ENCODE results near the gene DMRT1. TPM values are rescaled to one million over a fixed set of nuclear protein-coding genes. Genes with fewer than 3 reads are reported as not detected.

The DMRT1 gene
- total RNA-seq, 4 donors from 2014 or later = not detected

GRCh38 chr9:843427-843785 is 1.9 kb downstream of the DMRT1 start:
- no peak overlapping the region for H3K4me3 ChIP-seq
- H3K9me3 ChIP-seq = no peaks in the 10 kb centered on the region
- TF ChIP-seq POLR2A (IDR thresholded peaks at IDR 0.05) (no peak), EP300 (IDR thresholded peaks at IDR 0.05) (no peak), CTCF (IDR thresholded peaks at IDR 0.05) (no peak)
- peaks cover 0 to 24% (median 0%) of the 10 kb centered on the region in 4 donors for H3K4me1 ChIP-seq
- no peak for DNase-seq (ENCODE audit: low spot score in 2 of 2)
- no peak overlapping the region for H3K27ac ChIP-seq
- H3K27me3 ChIP-seq = peaks cover 0 to 80% of the 10 kb centered on the region in 2 donors
- 10 to 15% methylated on average over 12 of the region's 12 CpGs for WGBS, 2 donors
- H3K36me3 ChIP-seq = no peaks in the 10 kb centered on the region

- WGBS, 2 donors = 66 to 79% methylated on average over 6 to 7 of the region's 7 CpGs
- DNase-seq (ENCODE audit: low spot score in 2 of 2) = no peak
- Histone ChIP-seq H3K36me3 (no peaks in the 10 kb centered on the region), H3K4me1 (peaks cover 0 to 16% (median 0%) of the 10 kb centered on the region in 4 donors), H3K4me3 (no peak overlapping the region), H3K27ac (no peak overlapping the region), H3K9me3 (no peaks in the 10 kb centered on the region), H3K27me3 (peaks cover 0 to 58% of the 10 kb centered on the region in 2 donors)
- TF ChIP-seq EP300 (IDR thresholded peaks at IDR 0.05) = no peak
- no peak for TF ChIP-seq POLR2A (IDR thresholded peaks at IDR 0.05)
- TF ChIP-seq CTCF (IDR thresholded peaks at IDR 0.05) = no peak
Measured at GRCh38 chr9:846852-847251, 5.4 kb downstream of the DMRT1 start.

GRCh38 chr9:847505-847904 is 6.0 kb downstream of the DMRT1 start:
- TF ChIP-seq CTCF (IDR thresholded peaks at IDR 0.05) (no peak), EP300 (IDR thresholded peaks at IDR 0.05) (no peak), POLR2A (IDR thresholded peaks at IDR 0.05) (no peak)
- H3K36me3 ChIP-seq = no peaks in the 10 kb centered on the region
- H3K4me3 ChIP-seq = no peak overlapping the region
- peaks cover 0 to 51% of the 10 kb centered on the region in 2 donors for H3K27me3 ChIP-seq
- H3K27ac ChIP-seq = no peak overlapping the region
- peaks cover 0 to 11% (median 0%) of the 10 kb centered on the region in 4 donors for H3K4me1 ChIP-seq
- DNase-seq (ENCODE audit: low spot score in 2 of 2) = no peak
- WGBS, 2 donors = 47 to 53% methylated on average over 6 of the region's 6 CpGs
- no peaks in the 10 kb centered on the region for H3K9me3 ChIP-seq

GRCh38 chr9:849431-849830 is 7.9 kb downstream of the DMRT1 start:
- no peak overlapping the region for H3K4me3 ChIP-seq
- DNase-seq (ENCODE audit: low spot score in 2 of 2) = no peak
- peaks cover 0 to 40% of the 10 kb centered on the region in 2 donors for H3K27me3 ChIP-seq
- H3K27ac ChIP-seq = no peak overlapping the region
- no peaks in the 10 kb centered on the region for H3K4me1 ChIP-seq
- WGBS, 2 donors = 74 to 82% methylated on average over 5 of the region's 5 CpGs
- no peak for TF ChIP-seq CTCF (IDR thresholded peaks at IDR 0.05)
- no peak for TF ChIP-seq POLR2A (IDR thresholded peaks at IDR 0.05)
- no peak for TF ChIP-seq EP300 (IDR thresholded peaks at IDR 0.05)
- H3K36me3 ChIP-seq = no peaks in the 10 kb centered on the region
- H3K9me3 ChIP-seq = no peaks in the 10 kb centered on the region

GRCh38 chr9:852539-852938 is 11.0 kb downstream of the DMRT1 start:
- Histone ChIP-seq H3K27ac (no peak overlapping the region), H3K27me3 (peaks cover 0 to 12% of the 10 kb centered on the region in 2 donors), H3K4me3 (no peak overlapping the region), H3K9me3 (no peaks in the 10 kb centered on the region), H3K4me1 (no peaks in the 10 kb centered on the region), H3K36me3 (no peaks in the 10 kb centered on the region)
- no peak for DNase-seq (ENCODE audit: low spot score in 2 of 2)
- TF ChIP-seq EP300 (IDR thresholded peaks at IDR 0.05) = no peak
- TF ChIP-seq CTCF (IDR thresholded peaks at IDR 0.05) = no peak
- no peak for TF ChIP-seq POLR2A (IDR thresholded peaks at IDR 0.05)
- WGBS, 2 donors = 31 to 44% methylated on average over 4 of the region's 4 CpGs

All from tibial nerve (tissue), 4 donors.